HCT116 (cell line): ENCODE results near the gene ANKRD26. TPM values are rescaled to one million over a fixed set of nuclear protein-coding genes. Genes with fewer than 3 reads are reported as not detected.

Experiments used
- ATAC-seq: fragments of 200-7000 bp; cut with Tn5 transposase; 2 replicates; pipeline ENCODE4 v1.9.1; 2020; ENCODE audit warnings: mild to moderate bottlenecking, moderate library complexity
- BruUV-seq: library from RNA; stranded (reverse); fragments of 400-500 nt; replicated peaks from 2 replicates; lab custom pipeline; 2021; lab: Mats Ljungman, UMichigan
- CTCF ChIA-PET: fragments of 300-600 bp; sonication (Branson Sonifier 250); formaldehyde crosslinking; loops from one replicate; lab custom pipeline; 2021; ENCODE audit warnings: antibody characterized with exemption; lab: Charles Lee
- POLR2A ChIA-PET: fragments of 300-600, 350-600 bp; sonication (Branson Sonifier 250); formaldehyde crosslinking; loops from one replicate; lab custom pipeline; 2021; ENCODE audit warnings: antibody characterized with exemption; lab: Charles Lee
- RAD21 ChIA-PET, 2 experiments: fragments of 300-600 bp; sonication (Branson Sonifier 250); formaldehyde crosslinking; loops; one replicate each; lab custom pipeline; 2023; ENCODE audit warnings: low total read pairs in 2 of 2; ENCODE audit not compliant: uncharacterized antibody in 2 of 2, unreplicated experiment in 2 of 2, low non-redundant PET in 1 of 2; lab: Charles Lee
- DNase-seq: peaks from one replicate; pipeline ENCODE4 v3.0.0-alpha.2; 2010; ENCODE audit warnings: low read depth, low spot score
- H2AFZ ChIP-seq: fragments of 200-600 bp; shearing (Covaris generic), sonication (generic); 2 replicates; pipeline ENCODE4 v1.6.1; 2017; ENCODE audit warnings: low read depth, mixed run types, mixed read lengths, antibody characterized with exemption, low read length; ENCODE audit not compliant: poor library complexity, severe bottlenecking
- H3K27ac ChIP-seq: 2 replicates; pipeline ENCODE4 v1.5.1; 2012; ENCODE audit warnings: low read depth, low read length
- H3K27me3 ChIP-seq: fragments of 200-600 bp; sonication (generic); 2 replicates; pipeline ENCODE4 v1.6.1; 2016; ENCODE audit warnings: mixed run types, low read length, mixed read lengths; ENCODE audit not compliant: insufficient read depth
- H3K36me3 ChIP-seq, 2 experiments: fragments of 200-500 bp in 1 of 2; fragments of 200-600 bp in 1 of 2; sonication (Bioruptor generic) in 1 of 2; sonication (generic) in 1 of 2; 2 replicates each; pipeline versions ENCODE4 v1.5.1 to v1.6.1; 2014 to 2016; ENCODE audit warnings: low read length in 2 of 2, inconsistent platforms in 1 of 2, mixed read lengths in 1 of 2, mixed run types in 1 of 2; ENCODE audit not compliant: insufficient read depth in 2 of 2, control insufficient read depth in 1 of 2
- H3K4me1 ChIP-seq, 2 experiments: fragments of 200-600 bp in 1 of 2; sonication (generic) in 1 of 2; 2 replicates each; pipeline versions ENCODE4 v1.5.1 to v1.6.1; 2012 to 2017; ENCODE audit warnings: low read length in 2 of 2, inconsistent platforms in 1 of 2, mild to moderate bottlenecking in 1 of 2, mixed read lengths in 1 of 2, mixed run types in 1 of 2, moderate library complexity in 1 of 2; ENCODE audit not compliant: insufficient read depth in 2 of 2, control insufficient read depth in 1 of 2
- H3K4me2 ChIP-seq: fragments of 200-600 bp; sonication (generic); 2 replicates; pipeline ENCODE4 v1.6.1; 2017; ENCODE audit warnings: mixed run types, low read length, mixed read lengths
- H3K4me3 ChIP-seq, 2 experiments: fragments of 200-600 bp in 1 of 2; sonication (generic) in 1 of 2; replicated peaks in 1 of 2; 2 replicates each; pipeline ENCODE4 v1.5.1; 2011 to 2016; ENCODE audit warnings: low read length in 2 of 2, control low read depth in 1 of 2, low read depth in 1 of 2, mild to moderate bottlenecking in 1 of 2, mixed read lengths in 1 of 2, mixed run types in 1 of 2
- H3K79me2 ChIP-seq: fragments of 200-600 bp; sonication (generic); 2 replicates; pipeline ENCODE4 v1.6.1; 2017; ENCODE audit warnings: mild to moderate bottlenecking, mixed run types, low read length, moderate library complexity, mixed read lengths; ENCODE audit not compliant: insufficient read depth
- H3K9ac ChIP-seq: fragments of 200-600 bp; sonication (generic); 2 replicates; pipeline ENCODE4 v1.6.1; 2016; ENCODE audit warnings: low read length, mixed read lengths
- H3K9me2 ChIP-seq: fragments of 200-600 bp; sonication (generic), shearing (Covaris generic); 2 replicates; pipeline ENCODE4 v1.6.1; 2017; ENCODE audit warnings: mixed run types, mild to moderate bottlenecking, moderate library complexity; ENCODE audit not compliant: insufficient read depth
- H3K9me3 ChIP-seq, 2 experiments: fragments of 200-500 bp in 1 of 2; fragments of 200-600 bp in 1 of 2; sonication (Bioruptor generic) in 1 of 2; sonication (generic) in 1 of 2; 2 replicates each; pipeline ENCODE4 v1.6.1; 2014 to 2017; ENCODE audit warnings: low read length in 2 of 2, mixed read lengths in 2 of 2, inconsistent platforms in 1 of 2, low read depth in 1 of 2, mild to moderate bottlenecking in 1 of 2, mixed run types in 1 of 2, moderate library complexity in 1 of 2; ENCODE audit not compliant: control insufficient read depth in 1 of 2, insufficient read depth in 1 of 2
- H4K20me1 ChIP-seq: fragments of 200-600 bp; sonication (generic), shearing (Covaris generic); 2 replicates; pipeline ENCODE4 v1.6.1; 2017; ENCODE audit warnings: mixed run types, mild to moderate bottlenecking, moderate library complexity; ENCODE audit not compliant: insufficient read depth
- ATF3 ChIP-seq: IDR thresholded peaks from 2 replicates; pipeline ENCODE4 v1.6.1; 2012
- CBX3 ChIP-seq: IDR thresholded peaks from 2 replicates; pipeline ENCODE4 v1.6.1; 2012; ENCODE audit warnings: low read depth
- CEBPB ChIP-seq: IDR thresholded peaks from 2 replicates; pipeline ENCODE4 v1.6.1; 2012; ENCODE audit warnings: low read depth
- CTCF ChIP-seq, 3 experiments: fragments of 200-600 bp in 1 of 3; sonication (generic) in 1 of 3; IDR thresholded peaks in 2 of 3; conservative IDR thresholded peaks in 1 of 3; 2 replicates each; pipeline ENCODE4 v1.5.1; 2012 to 2017; ENCODE audit warnings: low read depth in 2 of 3, low read length in 2 of 3, antibody characterized with exemption in 1 of 3, borderline replicate concordance in 1 of 3, control low read depth in 1 of 3, mild to moderate bottlenecking in 1 of 3, mixed read lengths in 1 of 3, mixed run types in 1 of 3, moderate library complexity in 1 of 3; ENCODE audit not compliant: insufficient read depth in 1 of 3
- ELF1 ChIP-seq: IDR thresholded peaks from 2 replicates; pipeline ENCODE4 v1.6.1; 2012; ENCODE audit warnings: low read depth, borderline replicate concordance
- EZH2phosphoT487 ChIP-seq: fragments of 200-600 bp; IDR thresholded peaks from 2 replicates; pipeline ENCODE4 v1.6.1; 2018; ENCODE audit warnings: antibody characterized with exemption, borderline replicate concordance
- JUND ChIP-seq: IDR thresholded peaks from 2 replicates; pipeline ENCODE4 v1.6.1; 2012
- MAX ChIP-seq: IDR thresholded peaks from 2 replicates; pipeline ENCODE4 v1.6.1; 2012
- POLR2A ChIP-seq: IDR thresholded peaks from 2 replicates; pipeline ENCODE4 v1.7.0; 2011; ENCODE audit warnings: borderline replicate concordance; ENCODE audit not compliant: insufficient read depth, insufficient read length; ENCODE audit errors: extremely low read depth
- POLR2AphosphoS5 ChIP-seq: IDR thresholded peaks from 2 replicates; pipeline ENCODE4 v1.6.1; 2011; ENCODE audit warnings: mild to moderate bottlenecking, low read depth, low read length, moderate library complexity
- REST ChIP-seq: IDR thresholded peaks from 2 replicates; pipeline ENCODE4 v1.6.1; 2012; ENCODE audit warnings: low read depth
- SIN3A ChIP-seq: IDR thresholded peaks from 2 replicates; pipeline ENCODE4 v1.6.1; 2012; ENCODE audit warnings: low read depth
- SP1 ChIP-seq: IDR thresholded peaks from 2 replicates; pipeline ENCODE4 v1.6.1; 2012; ENCODE audit warnings: low read depth
- YY1 ChIP-seq: IDR thresholded peaks from 2 replicates; pipeline ENCODE4 v1.6.1; 2011; ENCODE audit warnings: low read length, low read depth, moderate library complexity, mild to moderate bottlenecking; ENCODE audit not compliant: insufficient replicate concordance; ENCODE audit errors: extremely low read depth
- ZBTB33 ChIP-seq: IDR thresholded peaks from 2 replicates; pipeline ENCODE4 v1.6.1; 2011; ENCODE audit warnings: mild to moderate bottlenecking, low read length, moderate library complexity; ENCODE audit not compliant: insufficient replicate concordance; ENCODE audit errors: extremely low read depth
- ZNF274 ChIP-seq: fragments of 200-500 bp; sonication (Bioruptor generic); IDR thresholded peaks from 2 replicates; pipeline ENCODE4 v1.6.1; 2014; ENCODE audit warnings: mild to moderate bottlenecking, low read depth, low read length, inconsistent platforms
- intact Hi-C: fragments of 100-400 bp; cut with micrococcal nuclease; formaldehyde crosslinking; loops from 2 replicates; pipeline ENCODE4 v1.10.0; 2022
- total RNA-seq: library from RNA; stranded (reverse); gene quantifications from one replicate; pipeline ENCODE4 v1.2.1, GENCODE V29; 2021; ENCODE audit not compliant: unreplicated experiment

The ANKRD26 gene
- total RNA-seq, 1 experiment from 2014 or later, result 5.5 TPM

- RAD21 ChIA-PET, result no interaction called here
- peaks cover 0 to 14% of the 10 kb centered on the region in 2 experiments; a peak in 2 of 4 replicates for H3K4me1 ChIP-seq
- no peaks in the 10 kb centered on the region for H3K36me3 ChIP-seq
- H3K9me3 ChIP-seq, result no peaks in the 10 kb centered on the region
- CTCF ChIA-PET, result no interaction called here
- peaks cover 10% of the 10 kb centered on the region; the same call in 1 of the 2 replicates for H3K79me2 ChIP-seq
- DNase-seq (no peak), ATAC-seq (peak; percentile 5; the same call in 1 of the 2 replicates)
- BruUV-seq, result TSS peak; percentile 73
- peak overlapping the region; percentile 24 for H2AFZ ChIP-seq
- no peaks in the 10 kb centered on the region for H3K27me3 ChIP-seq
- TF ChIP-seq POLR2A, result no peak
- TF ChIP-seq ATF3, result no peak
- no peak for TF ChIP-seq ZNF274
- TF ChIP-seq CTCF (IDR thresholded peaks at IDR 0.05 in 2 of 3, conservative IDR thresholded peaks at IDR 0.05 in 1 of 3; ENCODE audit: borderline replicate concordance in 1 of 3, insufficient read depth in 1 of 3, low read depth in 2 of 3, low read length in 2 of 3), result no peak
- TF ChIP-seq ZBTB33, result no peak
- TF ChIP-seq YY1, result no peak
- TF ChIP-seq ELF1, result no peak
- TF ChIP-seq POLR2AphosphoS5, result no peak
- no peak for TF ChIP-seq JUND
- TF ChIP-seq MAX, result no peak
- no peak for TF ChIP-seq SP1
- no peak for TF ChIP-seq CBX3
- no peak for TF ChIP-seq CEBPB
- TF ChIP-seq SIN3A, result no peak
- TF ChIP-seq EZH2phosphoT487, result no peak
- no peak for TF ChIP-seq REST
- peak overlapping the region; percentile 75 for H3K9ac ChIP-seq
- intact Hi-C loops, result no loop called here
- peak overlapping the region; percentile 48; the same call in 1 of the 2 replicates for H3K27ac ChIP-seq
- H3K4me3 ChIP-seq, result peak overlapping the region; percentile 69 to 84
- H3K9me2 ChIP-seq, result no peaks in the 10 kb centered on the region
- peak overlapping the region; percentile 74 for H3K4me2 ChIP-seq
- POLR2A ChIA-PET, result no interaction called here
- no peaks in the 10 kb centered on the region for H4K20me1 ChIP-seq
Measured at GRCh38 chr10:27100813-27101347, 586 bp upstream of the ANKRD26 start.
